K562 (cell line): Measurements from ENCODE around the gene DEFB114. TPM values are rescaled to one million over a fixed set of nuclear protein-coding genes. Genes with fewer than 3 reads are reported as not detected.
A peak's percentile ranks its signal among the peaks of the same experiment; 100 is the strongest.

Source experiments
- CBFA2T2 ChIP-seq: fragments of 450-650 bp; conservative IDR thresholded peaks from 2 replicates; pipeline ENCODE4 v1.6.1; 2017; ENCODE audit warnings: mild to moderate bottlenecking
- DLX4 ChIP-seq: fragments of 250-450 bp; sonication (Bioruptor Pico); IDR thresholded peaks from 2 replicates; pipeline ENCODE4 v1.6.1; 2021; ENCODE audit warnings: mild to moderate bottlenecking
- ELK3 ChIP-seq: fragments of 450-650 bp; formaldehyde crosslinking; IDR thresholded peaks from 2 replicates; pipeline ENCODE4 v1.4.0; 2020; ENCODE audit warnings: mild to moderate bottlenecking
- ESRRA ChIP-seq: fragments of 450-650 bp; IDR thresholded peaks from 2 replicates; pipeline ENCODE4 v1.6.1; 2014; ENCODE audit warnings: low read depth, mild to moderate bottlenecking, moderate library complexity, borderline replicate concordance
- ETV5 ChIP-seq: sonication (generic); formaldehyde crosslinking; IDR thresholded peaks from 2 replicates; pipeline ENCODE4 v1.4.0; 2020; ENCODE audit warnings: low read depth, mild to moderate bottlenecking, missing genetic modification reagents
- FOXK2 ChIP-seq, 2 experiments: fragments of 450-650 bp; IDR thresholded peaks in 1 of 2; conservative IDR thresholded peaks in 1 of 2; 2 replicates each; pipeline ENCODE4 v1.6.1; 2016; ENCODE audit warnings: low read depth in 2 of 2, mild to moderate bottlenecking in 1 of 2
- HMGN3 ChIP-seq: IDR thresholded peaks from 2 replicates; pipeline ENCODE4 v1.6.1; 2011; ENCODE audit warnings: borderline replicate concordance, low read depth, mild to moderate bottlenecking, mixed read lengths, low read length; ENCODE audit not compliant: insufficient read length; ENCODE audit errors: extremely low read depth
- MCM2 ChIP-seq: fragments of 450-650 bp; IDR thresholded peaks from 2 replicates; pipeline ENCODE4 v1.6.1; 2017; ENCODE audit warnings: low read depth, mild to moderate bottlenecking
- MEIS2 ChIP-seq: fragments of 450-650 bp; IDR thresholded peaks from 2 replicates; pipeline ENCODE4 v1.6.1; 2014; ENCODE audit warnings: mild to moderate bottlenecking; ENCODE audit not compliant: partially characterized antibody
- MTA3 ChIP-seq: fragments of 450-650 bp; formaldehyde crosslinking; IDR thresholded peaks from 2 replicates; pipeline ENCODE4 v1.6.1; 2017; ENCODE audit warnings: mild to moderate bottlenecking, borderline replicate concordance
- MXD1 ChIP-seq: fragments of 250-450 bp; sonication (Bioruptor Pico); IDR thresholded peaks from 2 replicates; pipeline ENCODE4 v1.8.0; 2021; ENCODE audit warnings: borderline replicate concordance, mild to moderate bottlenecking, moderate library complexity; ENCODE audit not compliant: poor library complexity, severe bottlenecking
- MXI1 ChIP-seq: IDR thresholded peaks from 2 replicates; pipeline ENCODE4 v1.6.1; 2011; ENCODE audit warnings: low read depth, mild to moderate bottlenecking, improper control_type of control experiment, low read length
- MYBL2 ChIP-seq, 2 experiments: fragments of 450-650 bp in 1 of 2; sonication (generic) in 1 of 2; formaldehyde crosslinking in 1 of 2; IDR thresholded peaks; 2 replicates each; pipeline versions ENCODE4 v1.6.1 to v1.8.1; 2017 to 2022; ENCODE audit warnings: borderline replicate concordance in 1 of 2, inconsistent platforms in 1 of 2, low read depth in 1 of 2, mild to moderate bottlenecking in 1 of 2, missing genetic modification reagents in 1 of 2, moderate library complexity in 1 of 2
- POU5F1 ChIP-seq: fragments of 150-350 bp; IDR thresholded peaks from 2 replicates; pipeline ENCODE4 v1.6.1; 2014; ENCODE audit warnings: borderline replicate concordance, low read length, low read depth, mild to moderate bottlenecking; ENCODE audit not compliant: partially characterized antibody
- PYGO2 ChIP-seq: fragments of 450-650 bp; IDR thresholded peaks from 2 replicates; pipeline ENCODE4 v1.6.1; 2016; ENCODE audit warnings: mild to moderate bottlenecking, missing genetic modification characterization, moderate library complexity, missing compliant biosample characterization
- RBFOX2 ChIP-seq: fragments of 200-400 bp; formaldehyde crosslinking; IDR thresholded peaks from 2 replicates; pipeline ENCODE4 v1.6.1; 2017; ENCODE audit warnings: low read depth, mild to moderate bottlenecking, low read length, moderate library complexity
- RFX5 ChIP-seq: IDR thresholded peaks from 2 replicates; pipeline ENCODE4 v1.6.1; 2011; ENCODE audit warnings: low read depth, mild to moderate bottlenecking, improper control_type of control experiment, low read length
- SRSF7 ChIP-seq: fragments of 200-400 bp; formaldehyde crosslinking; optimal IDR thresholded peaks from 2 replicates; pipeline ENCODE3; 2017; ENCODE audit warnings: mild to moderate bottlenecking, low read depth, low read length
- TCF7 ChIP-seq: sonication (generic); IDR thresholded peaks from 2 replicates; pipeline ENCODE4 v1.6.1; 2016; ENCODE audit warnings: antibody characterized with exemption, borderline replicate concordance
- ZMIZ1 ChIP-seq, 2 experiments: fragments of 150-350 bp in 1 of 2; IDR thresholded peaks; 2 replicates each; pipeline ENCODE4 v1.6.1; 2012 to 2016; ENCODE audit warnings: low read depth in 2 of 2, low read length in 2 of 2, mild to moderate bottlenecking in 1 of 2, moderate library complexity in 1 of 2
- ZNF431 ChIP-seq: sonication (generic); formaldehyde crosslinking; IDR thresholded peaks from 2 replicates; pipeline ENCODE4 v1.8.0; 2022; ENCODE audit warnings: mild to moderate bottlenecking, missing genetic modification reagents
- ZNF76 ChIP-seq: fragments of 250-450 bp; sonication (Bioruptor Pico); IDR thresholded peaks from 2 replicates; pipeline ENCODE4 v1.4.0; 2020; ENCODE audit warnings: mild to moderate bottlenecking, moderate library complexity, borderline replicate concordance
- ZZZ3 ChIP-seq: fragments of 450-650 bp; IDR thresholded peaks from 2 replicates; pipeline ENCODE4 v1.6.1; 2016; ENCODE audit warnings: antibody characterized with exemption, mild to moderate bottlenecking, moderate library complexity
- polyA plus RNA-seq, 8 experiments: library from polyadenylated mRNA; depleted of rRNA in 4 of 8; stranded (reverse) in 5 of 8; unstranded in 3 of 8; fragments of >200 nt; fragmentation: Nextera tagmentation in 2 of 8; fragmentation: Illumina TruSeq in 1 of 8; extraction: Ambion mirVana in 2 of 8; extraction: Trizol in 1 of 8; gene quantifications; 2 replicates each; pipeline versions ENCODE4 v1.2.1 to v1.2.3, GENCODE V29; 2011 to 2014; ENCODE audit warnings: inconsistent platforms in 1 of 8, missing spikeins in 1 of 8
- total RNA-seq, 7 experiments: library from RNA; depleted of rRNA in 6 of 7; stranded (reverse); fragments of >200 nt in 6 of 7; fragmentation: Illumina TruSeq in 2 of 7; extraction: Trizol in 2 of 7; gene quantifications; 2 replicates each; pipeline versions ENCODE4 v1.2.1 to v1.2.3, GENCODE V29; 2011 to 2021; ENCODE audit warnings: low replicate concordance in 1 of 7

Gene DEFB114
- total and polyA plus RNA-seq, 9 of the 15 experiments (the other 6 are each of a cell fraction or from before 2014, with no cell fraction given) = not detected

DNA sequence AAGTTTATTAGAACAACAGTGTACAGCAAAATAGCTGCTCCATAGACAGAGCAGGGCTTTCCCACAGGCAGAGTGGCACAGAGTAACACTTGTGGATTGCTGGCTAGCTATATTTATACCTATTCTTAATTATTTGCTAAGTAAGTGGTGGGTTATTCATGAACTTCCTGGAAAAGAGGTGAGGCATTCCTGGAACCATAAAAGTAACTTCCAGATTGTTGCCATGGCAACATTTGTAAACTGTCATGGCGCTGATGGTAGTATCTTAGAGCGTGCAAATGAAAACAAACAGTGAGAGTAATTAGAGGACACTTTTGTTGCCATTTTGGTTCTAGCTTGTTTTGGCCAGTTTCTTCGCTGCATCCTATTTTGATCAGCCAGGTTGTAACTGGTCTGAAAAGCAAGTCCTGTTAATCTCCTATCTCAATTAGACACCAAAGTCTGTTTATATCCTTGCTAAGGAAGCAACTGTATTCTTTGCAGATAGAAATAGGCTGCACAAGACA is 23.9 kb downstream of the DEFB114 start (continued):
- TF ChIP-seq ZMIZ1 (IDR thresholded peaks at IDR 0.05; ENCODE audit: low read depth in 2 of 2, low read length in 2 of 2) = no peak
- no peak for TF ChIP-seq MYBL2 (IDR thresholded peaks at IDR 0.05; ENCODE audit: low read depth)
- no peak for TF ChIP-seq MYBL2 (CRISPR knock-in tag; IDR thresholded peaks at IDR 0.05; ENCODE audit: borderline replicate concordance)
- no peak for TF ChIP-seq ELK3
- TF ChIP-seq HMGN3 = no peak
- TF ChIP-seq FOXK2 (conservative IDR thresholded peaks at IDR 0.05 in 1 of 2, IDR thresholded peaks at IDR 0.05 in 1 of 2; ENCODE audit: low read depth in 2 of 2) = peak; percentile 97 to 99
- no peak for TF ChIP-seq MCM2
- no peak for TF ChIP-seq DLX4 (CRISPR knock-in tag)
- no peak for TF ChIP-seq ZNF431 (CRISPR knock-in tag)
- TF ChIP-seq PYGO2 (tag) = no peak
- peak; percentile 24; the same call in 1 of the 2 replicates for TF ChIP-seq ESRRA
- no peak for TF ChIP-seq ZZZ3
- TF ChIP-seq MTA3 = peak; percentile 73; the same call in 1 of the 2 replicates
- no peak for TF ChIP-seq RFX5
- no peak for TF ChIP-seq ZNF76 (CRISPR knock-in tag)
- TF ChIP-seq MXD1 (CRISPR knock-in tag) = no peak
- TF ChIP-seq MXI1 = peak; percentile 98
- peak; percentile 60 for TF ChIP-seq MEIS2
- no peak for TF ChIP-seq CBFA2T2
- no peak for TF ChIP-seq ETV5 (CRISPR knock-in tag)
- TF ChIP-seq POU5F1 = no peak
- no peak for TF ChIP-seq RBFOX2
- no peak for TF ChIP-seq SRSF7
- TF ChIP-seq TCF7 = no peak
